Activated CD4-positive, CD25-positive, alpha-beta regulatory T cell (primary cell): ENCODE measurements around the gene KRTAP4-16.
"Not testable (repeated sequence)": the region's sequence is repeated elsewhere in the genome, so short reads cannot be mapped to it uniquely, and the experiment has no call there.

ENCODE experiments used
- DNase-seq, 4 experiments: peaks; one replicate each; lab custom pipeline; 2025; lab: John Stamatoyannopoulos, UW

The KRTAP4-16 gene

DNA sequence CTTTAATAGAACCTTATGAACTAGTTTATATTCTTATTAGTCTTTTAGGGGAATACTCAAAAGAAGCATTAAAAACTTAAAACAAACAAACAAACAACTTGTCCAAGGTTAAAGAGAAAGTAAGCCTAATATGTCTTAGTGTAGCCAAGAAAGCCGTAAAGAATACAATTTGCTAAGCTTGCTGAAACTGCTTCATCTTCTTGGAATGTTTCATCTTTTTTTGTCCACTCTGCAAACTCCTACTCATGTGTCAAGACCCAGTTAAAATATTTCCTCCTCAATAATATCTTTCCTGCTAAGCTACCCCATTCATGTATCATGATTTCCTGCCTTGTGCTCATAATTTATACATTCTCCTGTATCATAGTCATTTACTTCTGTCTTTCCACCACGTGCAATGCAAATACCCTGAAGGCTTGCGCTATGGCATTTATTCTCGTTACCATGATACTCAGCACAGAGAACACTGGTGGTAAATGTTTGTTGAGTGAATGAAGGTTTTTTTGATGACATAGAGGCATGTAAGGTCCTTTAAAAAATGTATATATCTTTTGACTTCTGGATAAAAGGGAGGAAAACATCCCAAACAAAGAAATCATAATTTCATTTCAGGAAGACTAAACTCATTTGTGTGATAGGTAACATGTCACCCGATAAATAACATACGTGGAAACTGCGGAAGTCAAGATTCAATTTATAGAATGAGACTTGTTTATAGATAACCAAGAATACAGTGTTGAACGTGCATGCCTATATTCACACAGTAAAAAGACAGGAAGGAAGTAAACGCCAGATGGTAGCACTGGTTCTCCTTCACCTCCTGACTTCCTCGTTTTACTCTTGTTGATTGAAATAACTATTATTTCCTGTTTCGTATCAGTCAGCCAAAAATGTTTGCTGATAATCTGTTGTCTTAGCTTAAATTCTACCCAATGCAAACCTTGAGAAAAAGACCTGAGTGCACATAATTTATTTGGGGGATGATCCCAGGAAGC lies 18.0 kb upstream of the KRTAP4-16 start:
- not testable (repeated sequence) for DNase-seq

GRCh38 chr17:41118721-41119120 lies 16.7 kb upstream of the KRTAP4-16 start:
- DNase-seq = no peak

- DNase-seq = not testable (repeated sequence)
These were observed 15.9 kb upstream of the KRTAP4-16 start, which contains the start of gene KRTAP4-11 for GRCh38 chr17:41117846-41118386. Gene KRTAP4-11 (minus strand): TSS chr17:41118373. CDS start chr17:41118315, 58 bp downstream.

GRCh38 chr17:41116297-41116696 lies 14.3 kb upstream of the KRTAP4-16 start:
- no peak for DNase-seq

GRCh38 chr17:41111151-41111885 lies 9.3 kb upstream of the KRTAP4-16 start:
- no peak for DNase-seq

DNA sequence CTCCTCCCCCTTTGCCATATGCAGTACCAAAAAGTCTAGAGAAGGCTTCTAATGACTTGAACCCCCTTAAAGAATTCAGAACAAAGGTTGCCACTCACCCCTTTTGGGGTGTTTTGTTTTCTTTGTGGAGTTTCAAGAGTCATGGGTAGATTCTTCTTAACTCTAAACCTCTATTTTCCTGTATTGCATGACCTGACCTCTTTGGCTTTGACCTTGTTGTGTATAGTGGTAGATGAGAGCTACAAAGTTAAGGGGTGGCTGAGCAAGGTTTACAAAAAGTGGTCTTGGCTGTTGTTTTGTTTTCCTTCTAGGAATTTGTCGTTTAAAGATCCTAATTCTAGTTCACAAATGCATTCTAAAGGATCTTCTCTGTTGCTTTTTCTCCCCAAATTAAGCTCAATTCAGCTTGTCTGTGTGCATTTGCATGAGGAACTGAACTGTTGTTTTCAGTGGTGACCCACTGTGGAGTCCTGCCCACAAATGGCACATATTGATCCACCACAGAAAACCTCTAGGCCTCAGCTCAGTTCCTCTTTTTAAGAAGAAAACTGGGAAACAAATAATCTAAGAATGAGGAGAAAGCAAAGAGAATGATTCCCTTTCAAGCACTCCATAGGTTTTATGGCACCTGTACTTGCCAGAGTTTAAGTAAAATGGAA lies 6.8 kb upstream of the KRTAP4-16 start:
- not testable (repeated sequence) for DNase-seq

GRCh38 chr17:41107941-41108450 lies 6.0 kb upstream of the KRTAP4-16 start:
- DNase-seq = no peak

DNA sequence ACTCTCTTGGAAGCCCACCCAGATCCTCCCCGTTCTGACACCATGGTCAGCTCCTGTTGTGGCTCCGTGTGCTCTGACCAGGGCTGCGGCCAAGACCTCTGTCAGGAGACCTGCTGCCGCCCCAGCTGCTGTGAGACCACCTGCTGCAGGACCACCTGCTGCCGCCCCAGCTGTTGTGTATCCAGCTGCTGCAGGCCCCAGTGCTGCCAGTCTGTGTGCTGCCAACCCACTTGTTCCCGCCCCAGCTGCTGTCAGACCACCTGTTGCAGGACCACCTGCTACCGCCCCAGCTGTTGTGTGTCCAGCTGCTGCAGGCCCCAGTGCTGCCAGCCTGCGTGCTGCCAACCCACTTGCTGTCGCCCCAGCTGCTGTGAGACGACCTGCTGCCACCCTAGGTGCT lies 3.3 kb upstream of the KRTAP4-16 start, which contains the start of gene KRTAP4-9:
Gene KRTAP4-9, plus strand, starts transcription at position 43 of the 400 bp plus-strand sequence. Its CDS starts 0 bp downstream, at position 43.
- not testable (repeated sequence) for DNase-seq

DNA sequence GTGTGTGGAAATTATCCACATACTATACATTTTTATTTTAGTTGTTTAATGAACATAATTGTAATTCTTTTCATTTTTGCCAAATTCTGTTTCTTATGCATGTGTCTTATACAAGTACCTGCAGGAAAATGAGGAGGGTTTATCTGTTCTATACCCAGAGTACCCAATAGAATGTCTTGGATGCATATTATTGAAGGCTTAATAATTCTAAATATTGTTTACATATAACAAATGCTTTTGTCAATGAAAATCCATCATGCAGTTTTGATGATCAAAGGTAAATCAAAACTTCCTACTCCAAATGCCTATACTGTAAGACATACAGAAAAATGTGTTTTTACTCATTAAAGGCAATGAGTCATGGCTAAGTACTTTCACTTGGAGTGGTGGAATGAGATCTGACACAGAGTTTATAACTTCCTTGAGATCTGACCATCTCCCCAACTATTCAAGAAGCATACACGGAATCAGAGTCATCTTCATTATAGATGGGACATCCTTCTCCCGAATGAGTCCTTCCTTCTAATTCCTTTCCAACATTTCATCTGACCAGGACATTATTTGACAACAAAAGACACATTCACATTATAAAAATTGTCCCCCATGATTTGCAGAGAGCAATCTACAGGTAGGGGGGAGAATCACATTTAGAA lies 2.5 kb upstream of the KRTAP4-16 start:
- DNase-seq = not testable (repeated sequence)

GRCh38 chr17:41103896-41104295 lies 1.9 kb upstream of the KRTAP4-16 start:
- DNase-seq = no peak

GRCh38 chr17:41099682-41100480 lies 2.1 kb downstream of the KRTAP4-16 start:
- not testable (repeated sequence) for DNase-seq

- no peak for DNase-seq
These were observed 3.5 kb downstream of the KRTAP4-16 start for GRCh38 chr17:41098481-41098880.

DNA sequence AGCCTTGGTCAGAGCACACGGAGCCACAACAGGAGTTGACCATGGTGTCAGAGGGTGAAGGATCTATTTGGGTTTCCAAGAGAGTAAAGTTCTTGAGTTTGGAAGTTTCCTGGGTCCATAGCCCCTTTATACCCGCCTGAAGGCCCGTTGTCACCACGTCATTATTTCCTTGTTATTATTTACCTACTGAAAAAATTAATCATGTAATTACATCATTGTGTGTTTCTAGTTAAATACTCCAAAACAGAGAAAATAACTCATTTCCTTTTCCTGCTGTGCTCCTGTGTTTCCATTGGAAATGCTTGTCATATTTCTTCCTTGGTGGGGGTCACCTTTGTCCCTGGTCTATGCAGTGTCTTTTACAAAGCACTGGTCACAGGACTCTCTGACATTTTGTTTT lies 4.0 kb downstream of the KRTAP4-16 start, which contains the start of gene KRTAP4-8:
Gene KRTAP4-8, minus strand, starts transcription at position 101 of the 400 bp plus-strand sequence. Its CDS starts 58 bp downstream, at position 43.
- DNase-seq = no peak

DNA sequence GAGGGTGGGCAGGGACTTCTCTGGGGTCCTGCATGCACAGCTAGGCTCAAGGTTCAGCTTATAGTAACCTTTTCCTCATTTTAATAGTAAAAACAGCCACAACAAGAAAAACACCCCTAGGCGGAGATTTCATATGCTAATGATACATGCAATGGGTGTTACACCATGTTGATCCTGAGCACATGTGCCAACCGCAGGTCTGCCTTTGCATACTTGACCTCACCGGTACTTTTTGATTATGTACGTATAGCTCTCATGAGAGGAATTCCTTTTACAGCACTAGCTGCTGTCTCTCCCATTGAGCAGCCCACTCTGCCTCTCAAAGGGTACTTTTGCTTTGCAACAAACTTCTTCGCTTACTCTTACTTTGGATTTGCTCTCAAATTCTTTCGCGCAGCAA lies 6.0 kb downstream of the KRTAP4-16 start:
- no peak for DNase-seq

- not testable (repeated sequence) for DNase-seq
These were observed 13.2 kb downstream of the KRTAP4-16 start for GRCh38 chr17:41088760-41089352.

DNA sequence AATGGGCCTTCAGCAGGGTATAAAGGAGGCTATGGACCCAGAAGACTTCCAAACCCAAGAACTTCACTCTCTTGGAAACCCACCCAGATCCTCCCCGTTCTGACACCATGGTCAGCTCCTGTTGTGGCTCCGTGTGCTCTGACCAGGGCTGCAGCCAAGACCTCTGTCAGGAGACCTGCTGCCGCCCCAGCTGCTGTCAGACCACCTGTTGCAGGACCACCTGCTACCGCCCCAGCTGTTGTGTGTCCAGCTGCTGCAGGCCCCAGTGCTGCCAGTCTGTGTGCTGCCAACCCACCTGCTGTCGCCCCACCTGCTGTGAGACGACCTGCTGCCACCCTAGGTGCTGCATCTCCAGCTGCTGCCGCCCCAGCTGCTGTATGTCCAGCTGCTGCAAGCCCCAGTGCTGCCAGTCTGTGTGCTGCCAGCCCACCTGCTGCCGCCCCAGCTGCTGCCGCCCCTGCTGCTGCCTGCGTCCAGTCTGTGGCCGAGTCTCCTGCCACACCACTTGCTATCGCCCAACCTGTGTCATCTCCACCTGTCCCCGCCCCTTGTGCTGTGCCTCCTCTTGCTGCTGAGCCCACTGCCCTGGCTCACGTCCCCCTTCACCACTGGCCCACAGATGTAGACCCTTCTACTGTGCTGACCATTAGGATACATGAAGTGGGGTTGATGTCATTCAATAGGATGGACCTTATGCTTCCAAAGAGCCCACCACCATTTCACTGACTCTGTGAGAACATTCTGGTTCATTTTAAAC lies 17.7 kb downstream of the KRTAP4-16 start, which contains the start of gene KRTAP4-7:
Gene KRTAP4-7, plus strand, starts transcription at position 51 of the 757 bp plus-strand sequence. Its CDS starts 57 bp downstream, at position 108.
- not testable (repeated sequence) for DNase-seq

DNA sequence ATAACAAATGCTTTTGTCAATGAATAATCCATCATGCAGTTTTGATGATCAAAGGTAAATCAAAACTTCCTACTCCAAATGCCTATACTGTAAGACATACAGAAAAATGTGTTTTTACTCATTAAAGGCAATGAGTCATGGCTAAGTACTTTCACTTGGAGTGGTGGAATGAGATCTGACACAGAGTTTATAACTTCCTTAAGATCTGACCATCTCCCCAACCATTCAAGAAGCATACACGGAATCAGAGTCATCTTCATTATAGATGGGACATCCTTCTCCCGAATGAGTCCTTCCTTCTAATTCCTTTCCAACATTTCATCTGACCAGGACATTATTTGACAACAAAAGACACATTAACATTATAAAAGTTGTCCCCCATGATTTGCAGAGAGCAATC lies 18.6 kb downstream of the KRTAP4-16 start:
- not testable (repeated sequence) for DNase-seq

- DNase-seq = no peak
These were observed 19.4 kb downstream of the KRTAP4-16 start for GRCh38 chr17:41082626-41083025.

- DNase-seq = no peak
These were observed 25.2 kb downstream of the KRTAP4-16 start for GRCh38 chr17:41076788-41077187.
